Liver (tissue), 9 donors: ENCODE results near the gene PROS1. TPM values are rescaled to one million over a fixed set of nuclear protein-coding genes. Genes with fewer than 3 reads are reported as not detected.

ENCODE experiments used
- DNase-seq: peaks from one replicate; pipeline ENCODE4 v3.0.0-alpha.2; 2017; ENCODE audit warnings: low spot score
- H3K27ac ChIP-seq, 2 donors: one replicate each; pipeline ENCODE4 v1.7.0; 2013; ENCODE audit warnings: inconsistent platforms in 2 of 2, low read length in 2 of 2, control low read depth in 1 of 2, low read depth in 1 of 2, mild to moderate bottlenecking in 1 of 2
- H3K27me3 ChIP-seq, 4 donors: one replicate each; pipeline versions ENCODE4 v1.6.1 to v1.7.0; 2013; ENCODE audit warnings: low read length in 3 of 4, inconsistent platforms in 1 of 4, mild to moderate bottlenecking in 1 of 4, moderate library complexity in 1 of 4; ENCODE audit not compliant: control insufficient read depth in 4 of 4, insufficient read depth in 4 of 4
- H3K36me3 ChIP-seq, 4 donors: one replicate each; pipeline versions ENCODE4 v1.6.1 to v1.7.0; 2013; ENCODE audit warnings: low read length in 3 of 4, mild to moderate bottlenecking in 3 of 4, low read depth in 1 of 4, moderate library complexity in 1 of 4; ENCODE audit not compliant: control insufficient read depth in 4 of 4, insufficient read depth in 3 of 4
- H3K4me1 ChIP-seq, 4 donors: one replicate each; pipeline versions ENCODE4 v1.6.1 to v1.7.0; 2013; ENCODE audit warnings: low read length in 3 of 4, mild to moderate bottlenecking in 3 of 4, moderate library complexity in 1 of 4; ENCODE audit not compliant: control insufficient read depth in 4 of 4, insufficient read depth in 4 of 4
- H3K4me3 ChIP-seq, 3 donors: one replicate each; pipeline versions ENCODE4 v1.6.1 to v1.7.0; 2013; ENCODE audit warnings: low read length in 3 of 3, control low read depth in 1 of 3, low read depth in 1 of 3, mild to moderate bottlenecking in 1 of 3
- H3K9ac ChIP-seq, 2 donors: one replicate each; pipeline ENCODE4 v1.7.0; 2013; ENCODE audit warnings: low read length in 2 of 2, mild to moderate bottlenecking in 2 of 2, moderate library complexity in 2 of 2, control low read depth in 1 of 2, low read depth in 1 of 2
- H3K9me3 ChIP-seq, 4 donors: one replicate each; pipeline versions ENCODE4 v1.6.1 to v1.7.0; 2013; ENCODE audit warnings: low read length in 3 of 4; ENCODE audit not compliant: control insufficient read depth in 4 of 4
- EGR1 ChIP-seq, 2 donors: IDR thresholded peaks; 2 replicates each; pipeline ENCODE4 v1.6.1; 2016 to 2018; ENCODE audit warnings: antibody characterized with exemption in 2 of 2, low read depth in 2 of 2
- FOXA1 ChIP-seq: IDR thresholded peaks from 2 replicates; pipeline ENCODE4 v1.6.1; 2016; ENCODE audit warnings: antibody characterized with exemption
- FOXA2 ChIP-seq: IDR thresholded peaks from 2 replicates; pipeline ENCODE4 v1.6.1; 2016; ENCODE audit warnings: antibody characterized with exemption
- GABPA ChIP-seq, 2 donors: IDR thresholded peaks in 1 of 2; conservative IDR thresholded peaks in 1 of 2; 2 replicates each; pipeline ENCODE4 v1.6.1; 2016; ENCODE audit warnings: antibody characterized with exemption in 2 of 2, mild to moderate bottlenecking in 1 of 2, moderate library complexity in 1 of 2
- HNF4A ChIP-seq, 2 donors: conservative IDR thresholded peaks; 2 replicates each; pipeline ENCODE4 v1.6.1; 2016; ENCODE audit warnings: antibody characterized with exemption in 2 of 2, mild to moderate bottlenecking in 2 of 2
- RAD21 ChIP-seq, 2 donors: IDR thresholded peaks; 2 replicates each; pipeline ENCODE4 v1.6.1; 2016; ENCODE audit warnings: antibody characterized with exemption in 2 of 2, mild to moderate bottlenecking in 2 of 2
- RXRA ChIP-seq, 2 donors: IDR thresholded peaks; 2 replicates each; pipeline ENCODE4 v1.6.1; 2017 to 2018; ENCODE audit warnings: antibody characterized with exemption in 2 of 2, mild to moderate bottlenecking in 1 of 2
- SP1 ChIP-seq: IDR thresholded peaks from 2 replicates; pipeline ENCODE4 v1.6.1; 2018; ENCODE audit warnings: antibody characterized with exemption, mild to moderate bottlenecking
- YY1 ChIP-seq: IDR thresholded peaks from 2 replicates; pipeline ENCODE4 v1.6.1; 2016; ENCODE audit warnings: antibody characterized with exemption, mild to moderate bottlenecking
- WGBS: extraction: QIAGEN DNeasy Blood & Tissue Kit; methylation state at CpG from one replicate; pipeline ENCODE4 v1.1.7; 2013; 5-methylcytosine and 5-hydroxymethylcytosine counted together
- polyA plus RNA-seq, 2 donors: library from polyadenylated mRNA; stranded (reverse) in 1 of 2; unstranded in 1 of 2; fragments of 200-250 nt in 1 of 2; fragments of >200 nt in 1 of 2; fragmentation: Nextera tagmentation in 1 of 2; extraction: Ambion mirVana in 1 of 2; gene quantifications; one replicate each; pipeline versions ENCODE4 v1.2.1 to v1.2.3, GENCODE V29; 2013 to 2015
- total RNA-seq, 2 donors: library from RNA; depleted of rRNA; stranded (reverse); fragments of >200 nt; gene quantifications; one replicate each; pipeline ENCODE4 v1.2.3, GENCODE V29; 2014
- TF ChIP-seq, protein P1 (sequence below): IDR thresholded peaks from 2 replicates; pipeline ENCODE4 v1.6.1; 2016; ENCODE audit warnings: antibody characterized with exemption
- TF ChIP-seq, protein P2 (sequence below): fragments of 150-350 bp; IDR thresholded peaks from 2 replicates; pipeline ENCODE4 v1.5.1; 2017; ENCODE audit warnings: improper control_type of control experiment, low read depth, low read length; ENCODE audit not compliant: missing input control
- TF ChIP-seq, protein P3 (sequence below): IDR thresholded peaks from 2 replicates; pipeline ENCODE4 v1.6.1; 2016; ENCODE audit warnings: antibody characterized with exemption, mild to moderate bottlenecking
- TF ChIP-seq, protein P4 (sequence below): IDR thresholded peaks from 2 replicates; pipeline ENCODE4 v1.6.1; 2016; ENCODE audit warnings: antibody characterized with exemption
- donor health status: healthy.
- donor health status: healthy.
- donor health status: healthy.
- donor health status: healthy.
- donor health status: healthy.

The PROS1 gene
- total and polyA plus RNA-seq, 4 donors = 88.9 to 252 (median 143) TPM

DNA sequence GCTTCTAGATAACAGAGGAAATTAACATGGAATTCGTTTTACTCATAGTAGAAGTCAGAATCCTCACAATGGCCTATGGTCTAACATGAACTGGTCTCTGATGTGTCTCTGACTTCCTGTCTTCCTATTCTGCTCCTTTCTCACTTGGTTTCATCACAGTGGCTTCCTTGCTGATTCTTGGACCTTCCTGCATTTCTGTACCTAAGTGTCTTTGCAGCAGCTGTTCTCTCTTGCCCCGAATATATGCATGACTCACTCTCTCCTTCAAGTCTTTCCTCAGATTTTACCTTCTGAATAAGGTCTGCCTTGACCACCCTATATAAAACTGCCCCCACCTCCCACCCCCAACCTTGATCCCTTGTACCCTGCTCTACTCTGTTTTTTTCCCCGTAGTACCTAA is 20.4 kb upstream of the PROS1 start:
- H3K9ac ChIP-seq = no peak overlapping the region
- no peaks in the 10 kb centered on the region for H3K27me3 ChIP-seq
- no peak overlapping the region for H3K27ac ChIP-seq
- H3K4me3 ChIP-seq = no peak overlapping the region
- H3K36me3 ChIP-seq = no peaks in the 10 kb centered on the region
- WGBS = 82% methylated on average over 3 of the region's 3 CpGs
- TF ChIP-seq FOXA2 (no peak), EGR1 (IDR thresholded peaks at IDR 0.05; ENCODE audit: low read depth in 2 of 2) (no peak), SP1 (no peak), HNF4A (conservative IDR thresholded peaks at IDR 0.05) (no peak), FOXA1 (no peak), RXRA (IDR thresholded peaks at IDR 0.05) (no peak), YY1 (no peak), RAD21 (IDR thresholded peaks at IDR 0.05) (no peak), GABPA (IDR thresholded peaks at IDR 0.05 in 1 of 2, conservative IDR thresholded peaks at IDR 0.05 in 1 of 2) (no peak)
- TF ChIP-seq, protein P1, sequence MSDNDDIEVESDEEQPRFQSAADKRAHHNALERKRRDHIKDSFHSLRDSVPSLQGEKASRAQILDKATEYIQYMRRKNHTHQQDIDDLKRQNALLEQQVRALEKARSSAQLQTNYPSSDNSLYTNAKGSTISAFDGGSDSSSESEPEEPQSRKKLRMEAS = no peak
- TF ChIP-seq, protein P2, sequence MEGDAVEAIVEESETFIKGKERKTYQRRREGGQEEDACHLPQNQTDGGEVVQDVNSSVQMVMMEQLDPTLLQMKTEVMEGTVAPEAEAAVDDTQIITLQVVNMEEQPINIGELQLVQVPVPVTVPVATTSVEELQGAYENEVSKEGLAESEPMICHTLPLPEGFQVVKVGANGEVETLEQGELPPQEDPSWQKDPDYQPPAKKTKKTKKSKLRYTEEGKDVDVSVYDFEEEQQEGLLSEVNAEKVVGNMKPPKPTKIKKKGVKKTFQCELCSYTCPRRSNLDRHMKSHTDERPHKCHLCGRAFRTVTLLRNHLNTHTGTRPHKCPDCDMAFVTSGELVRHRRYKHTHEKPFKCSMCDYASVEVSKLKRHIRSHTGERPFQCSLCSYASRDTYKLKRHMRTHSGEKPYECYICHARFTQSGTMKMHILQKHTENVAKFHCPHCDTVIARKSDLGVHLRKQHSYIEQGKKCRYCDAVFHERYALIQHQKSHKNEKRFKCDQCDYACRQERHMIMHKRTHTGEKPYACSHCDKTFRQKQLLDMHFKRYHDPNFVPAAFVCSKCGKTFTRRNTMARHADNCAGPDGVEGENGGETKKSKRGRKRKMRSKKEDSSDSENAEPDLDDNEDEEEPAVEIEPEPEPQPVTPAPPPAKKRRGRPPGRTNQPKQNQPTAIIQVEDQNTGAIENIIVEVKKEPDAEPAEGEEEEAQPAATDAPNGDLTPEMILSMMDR = no peak
- TF ChIP-seq, protein P3, sequence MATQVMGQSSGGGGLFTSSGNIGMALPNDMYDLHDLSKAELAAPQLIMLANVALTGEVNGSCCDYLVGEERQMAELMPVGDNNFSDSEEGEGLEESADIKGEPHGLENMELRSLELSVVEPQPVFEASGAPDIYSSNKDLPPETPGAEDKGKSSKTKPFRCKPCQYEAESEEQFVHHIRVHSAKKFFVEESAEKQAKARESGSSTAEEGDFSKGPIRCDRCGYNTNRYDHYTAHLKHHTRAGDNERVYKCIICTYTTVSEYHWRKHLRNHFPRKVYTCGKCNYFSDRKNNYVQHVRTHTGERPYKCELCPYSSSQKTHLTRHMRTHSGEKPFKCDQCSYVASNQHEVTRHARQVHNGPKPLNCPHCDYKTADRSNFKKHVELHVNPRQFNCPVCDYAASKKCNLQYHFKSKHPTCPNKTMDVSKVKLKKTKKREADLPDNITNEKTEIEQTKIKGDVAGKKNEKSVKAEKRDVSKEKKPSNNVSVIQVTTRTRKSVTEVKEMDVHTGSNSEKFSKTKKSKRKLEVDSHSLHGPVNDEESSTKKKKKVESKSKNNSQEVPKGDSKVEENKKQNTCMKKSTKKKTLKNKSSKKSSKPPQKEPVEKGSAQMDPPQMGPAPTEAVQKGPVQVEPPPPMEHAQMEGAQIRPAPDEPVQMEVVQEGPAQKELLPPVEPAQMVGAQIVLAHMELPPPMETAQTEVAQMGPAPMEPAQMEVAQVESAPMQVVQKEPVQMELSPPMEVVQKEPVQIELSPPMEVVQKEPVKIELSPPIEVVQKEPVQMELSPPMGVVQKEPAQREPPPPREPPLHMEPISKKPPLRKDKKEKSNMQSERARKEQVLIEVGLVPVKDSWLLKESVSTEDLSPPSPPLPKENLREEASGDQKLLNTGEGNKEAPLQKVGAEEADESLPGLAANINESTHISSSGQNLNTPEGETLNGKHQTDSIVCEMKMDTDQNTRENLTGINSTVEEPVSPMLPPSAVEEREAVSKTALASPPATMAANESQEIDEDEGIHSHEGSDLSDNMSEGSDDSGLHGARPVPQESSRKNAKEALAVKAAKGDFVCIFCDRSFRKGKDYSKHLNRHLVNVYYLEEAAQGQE = no peak
- TF ChIP-seq, protein P4, sequence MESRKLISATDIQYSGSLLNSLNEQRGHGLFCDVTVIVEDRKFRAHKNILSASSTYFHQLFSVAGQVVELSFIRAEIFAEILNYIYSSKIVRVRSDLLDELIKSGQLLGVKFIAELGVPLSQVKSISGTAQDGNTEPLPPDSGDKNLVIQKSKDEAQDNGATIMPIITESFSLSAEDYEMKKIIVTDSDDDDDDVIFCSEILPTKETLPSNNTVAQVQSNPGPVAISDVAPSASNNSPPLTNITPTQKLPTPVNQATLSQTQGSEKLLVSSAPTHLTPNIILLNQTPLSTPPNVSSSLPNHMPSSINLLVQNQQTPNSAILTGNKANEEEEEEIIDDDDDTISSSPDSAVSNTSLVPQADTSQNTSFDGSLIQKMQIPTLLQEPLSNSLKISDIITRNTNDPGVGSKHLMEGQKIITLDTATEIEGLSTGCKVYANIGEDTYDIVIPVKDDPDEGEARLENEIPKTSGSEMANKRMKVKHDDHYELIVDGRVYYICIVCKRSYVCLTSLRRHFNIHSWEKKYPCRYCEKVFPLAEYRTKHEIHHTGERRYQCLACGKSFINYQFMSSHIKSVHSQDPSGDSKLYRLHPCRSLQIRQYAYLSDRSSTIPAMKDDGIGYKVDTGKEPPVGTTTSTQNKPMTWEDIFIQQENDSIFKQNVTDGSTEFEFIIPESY = no peak
- DNase-seq = no peak
- H3K9me3 ChIP-seq = no peaks in the 10 kb centered on the region
- H3K4me1 ChIP-seq = no peaks in the 10 kb centered on the region

DNA sequence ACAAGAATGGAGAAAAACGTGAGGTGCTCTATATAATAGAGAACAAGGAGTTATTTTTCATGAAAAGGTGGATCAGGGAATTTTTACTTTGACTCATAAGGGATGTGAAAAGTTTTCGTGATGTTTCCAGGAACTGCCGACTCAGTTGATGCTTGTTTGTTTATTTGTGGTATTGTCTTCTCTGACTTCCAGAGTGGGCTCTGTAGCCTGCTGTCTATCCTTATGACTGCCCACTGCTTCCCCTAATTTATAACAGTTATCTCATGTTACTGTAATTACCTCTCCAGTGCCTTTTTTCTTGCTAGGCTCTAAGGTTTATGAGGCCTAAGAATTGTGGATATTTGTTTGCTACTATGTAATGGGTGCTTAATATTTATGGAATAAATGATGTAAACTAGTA is 18.5 kb upstream of the PROS1 start:
- H3K27me3 ChIP-seq = no peaks in the 10 kb centered on the region
- H3K27ac ChIP-seq = no peak overlapping the region
- no peaks in the 10 kb centered on the region for H3K9me3 ChIP-seq
- H3K9ac ChIP-seq = no peak overlapping the region
- H3K36me3 ChIP-seq = no peaks in the 10 kb centered on the region
- no peak for TF ChIP-seq RXRA (IDR thresholded peaks at IDR 0.05)
- H3K4me3 ChIP-seq = no peak overlapping the region
- H3K4me1 ChIP-seq = no peaks in the 10 kb centered on the region
- 90% methylated on average over 3 of the region's 3 CpGs for WGBS
- DNase-seq = no peak
